ENCODE data around the gene DLG2.

Gene DLG2

GRCh38 chr11:83681906-83682610 is 1945.1 kb downstream of the DLG2 start:
- no peak for DNase-seq

- DNase-seq: peak; percentile 62
Measured at GRCh38 chr11:83681031-83681781, 1945.9 kb downstream of the DLG2 start.

DNA sequence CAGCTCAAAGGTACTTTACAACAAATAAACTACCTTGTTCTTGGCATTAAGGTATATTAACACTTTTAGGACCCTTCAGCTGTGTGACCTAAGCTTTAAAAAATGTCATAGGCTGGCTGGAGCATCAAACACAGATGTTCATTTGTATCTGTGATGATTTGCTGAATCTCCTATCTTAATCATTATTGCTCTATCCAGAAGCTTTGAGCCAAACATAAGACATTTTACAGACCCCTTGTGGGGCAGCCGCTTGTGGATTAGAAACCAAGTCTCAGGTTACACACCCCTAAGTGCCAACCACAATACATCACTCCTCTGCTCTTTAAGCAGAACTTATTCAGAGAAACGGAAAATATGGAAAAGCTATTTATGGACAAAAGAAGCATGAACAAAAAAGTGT is 1946.8 kb downstream of the DLG2 start:
- no peak for DNase-seq

GRCh38 chr11:83678831-83679584 is 1948.1 kb downstream of the DLG2 start:
- DNase-seq: no peak

- no peak for DNase-seq
Measured at GRCh38 chr11:83677730-83678129, 1949.4 kb downstream of the DLG2 start.

DNA sequence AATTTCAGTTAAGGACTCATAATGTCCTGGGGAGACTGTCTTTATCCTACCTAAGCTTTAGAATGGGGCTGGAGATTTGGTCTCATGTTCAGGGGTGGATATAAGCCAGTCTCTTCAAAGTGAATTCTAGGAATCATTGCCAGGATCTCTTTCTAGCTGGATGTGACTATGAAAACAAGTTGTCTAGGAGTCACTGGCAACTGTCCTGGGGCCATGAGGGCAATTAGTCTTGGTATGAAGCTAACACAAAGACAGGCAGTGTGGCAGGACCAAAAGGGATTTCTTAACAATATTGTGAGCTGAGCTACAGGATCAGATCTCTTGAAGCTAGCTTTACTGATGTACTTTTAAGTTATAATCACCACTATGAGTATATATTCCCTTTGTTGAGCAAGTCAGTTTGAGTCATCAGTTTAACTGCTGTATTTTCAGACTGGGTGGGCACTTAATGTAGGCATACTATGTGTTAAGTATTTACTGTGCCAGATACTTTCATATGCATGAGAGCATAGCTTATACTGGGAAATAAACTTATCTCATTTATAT is 1951.0 kb downstream of the DLG2 start:
- DNase-seq: no peak

DNA sequence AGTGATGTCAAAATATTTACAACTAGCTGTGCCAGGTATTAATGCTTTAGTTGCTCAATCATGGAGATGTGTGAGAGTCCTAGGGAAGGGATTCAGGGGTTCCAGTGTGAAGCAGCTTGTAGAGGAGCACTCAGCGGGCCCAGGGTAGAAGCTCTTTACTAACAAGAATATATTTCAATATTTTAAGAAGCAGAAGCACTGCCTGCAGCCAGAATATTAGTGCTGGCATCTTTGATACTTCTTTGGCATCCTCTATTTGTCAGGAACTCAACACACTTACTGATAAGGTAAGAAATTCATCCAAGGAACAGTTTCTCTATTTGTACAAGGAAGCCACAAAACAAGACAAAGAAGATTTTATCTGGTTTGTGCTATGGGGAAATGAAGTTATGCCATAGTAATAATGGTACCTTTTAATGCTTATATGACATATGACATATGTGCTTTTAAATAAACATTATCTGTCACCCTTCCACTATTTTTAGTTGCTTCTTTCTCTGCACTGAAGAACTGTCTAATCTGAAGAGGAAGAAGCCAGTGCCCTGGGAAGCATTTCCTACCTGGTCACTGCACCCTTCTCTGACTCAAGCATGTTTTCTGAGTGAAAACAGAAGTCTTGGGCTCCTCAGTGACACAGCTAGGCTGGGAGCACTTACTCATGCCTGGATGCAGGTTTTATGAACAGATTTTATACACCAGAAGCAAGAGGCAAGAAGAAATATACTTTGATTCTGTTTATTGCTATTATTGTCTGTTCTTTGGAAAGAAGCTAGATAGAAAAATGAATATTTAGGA is 1952.8 kb downstream of the DLG2 start:
- DNase-seq: no peak

- no peak for DNase-seq
Measured at GRCh38 chr11:83671289-83671688, 1955.9 kb downstream of the DLG2 start.

- no peak for DNase-seq
Measured at GRCh38 chr11:83666149-83666548, 1961.0 kb downstream of the DLG2 start.

GRCh38 chr11:83663988-83664387 is 1963.2 kb downstream of the DLG2 start:
- DNase-seq: no peak

DNA sequence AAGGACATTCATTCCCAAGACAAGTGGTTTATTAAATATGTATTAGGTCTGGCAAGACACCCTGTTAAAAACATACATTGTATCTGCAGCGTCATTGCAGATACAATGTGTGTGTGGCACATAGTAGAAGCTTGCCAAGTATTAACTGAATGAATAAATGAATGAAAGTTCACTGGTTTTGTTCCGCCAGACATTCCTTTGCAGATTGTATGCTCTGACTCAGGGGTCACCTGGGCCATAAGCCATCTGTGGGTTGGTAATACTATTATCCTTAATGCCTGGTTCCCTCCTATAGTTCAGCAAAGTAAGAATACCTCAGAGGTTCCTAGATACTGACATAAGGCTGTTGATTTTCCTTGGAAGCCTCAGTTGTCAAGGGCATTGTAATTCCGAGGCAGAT is 1963.7 kb downstream of the DLG2 start:
- no peak for DNase-seq

- no peak for DNase-seq
Measured at GRCh38 chr11:83662494-83662893, 1964.7 kb downstream of the DLG2 start.

GRCh38 chr11:83661491-83662350 is 1965.4 kb downstream of the DLG2 start:
- DNase-seq: no peak

GRCh38 chr11:83659466-83659865 is 1967.7 kb downstream of the DLG2 start:
- no peak for DNase-seq

DNA sequence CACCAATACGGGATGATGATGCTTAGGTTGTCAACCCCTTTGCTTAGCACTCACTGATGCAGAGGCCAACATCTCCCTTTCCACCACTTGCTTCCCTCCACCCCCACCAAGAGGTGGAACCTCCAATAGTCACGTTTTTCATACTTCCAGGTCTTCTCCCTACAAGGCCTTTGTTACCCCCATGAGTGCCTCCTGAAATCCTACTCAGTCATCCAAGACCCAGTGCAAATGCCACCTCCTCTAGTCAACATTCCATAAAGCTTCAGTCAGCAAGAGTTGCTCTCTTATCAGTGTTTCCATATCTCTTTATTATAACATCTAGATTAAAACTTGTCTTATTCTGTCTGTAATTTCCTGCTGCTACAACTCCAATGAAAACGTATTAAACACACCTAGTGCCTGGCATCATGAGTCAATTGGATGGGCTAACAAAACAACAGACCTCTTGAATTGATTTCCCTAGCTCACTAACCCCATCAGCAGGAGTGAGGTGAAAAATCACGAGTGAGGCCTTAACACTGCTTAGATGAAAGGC is 1970.3 kb downstream of the DLG2 start:
- no peak for DNase-seq

GRCh38 chr11:83655976-83656375 is 1971.2 kb downstream of the DLG2 start:
- DNase-seq: no peak

- no peak for DNase-seq
Measured at GRCh38 chr11:83649528-83649855, 1977.7 kb downstream of the DLG2 start.

GRCh38 chr11:83648610-83649527 is 1978.3 kb downstream of the DLG2 start:
- DNase-seq: no peak

DNA sequence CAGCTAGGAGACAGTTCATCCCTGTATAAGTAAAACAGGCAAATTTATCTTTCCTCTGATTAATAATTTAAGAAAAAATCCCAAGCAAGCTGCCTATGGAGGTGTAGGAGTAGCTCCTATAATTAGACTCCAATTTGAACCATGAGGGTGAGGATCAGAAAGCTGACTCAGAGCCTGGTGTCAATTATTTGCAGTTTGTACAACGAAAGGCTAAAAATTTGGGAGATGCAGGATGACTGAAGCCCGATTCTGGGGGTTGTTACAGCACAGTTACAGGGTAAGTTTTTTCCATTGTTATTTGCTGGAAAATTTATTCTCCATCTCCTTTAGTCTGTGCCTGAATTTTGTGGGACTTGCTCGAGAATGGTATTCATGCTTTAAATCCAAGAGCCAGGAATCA is 1981.6 kb downstream of the DLG2 start:
- DNase-seq: no peak

GRCh38 chr11:83643115-83643514 is 1984.0 kb downstream of the DLG2 start:
- no peak for DNase-seq
